HG02588 (cell line): ENCODE data around the gene NAPA.
A peak's percentile ranks its signal among the peaks of the same experiment; 100 is the strongest.

Experiments
- ATAC-seq: cut with Tn5 transposase; IDR thresholded peaks from one replicate; pipeline ENCODE4 v1.9.1; 2021; ENCODE audit warnings: mild to moderate bottlenecking, moderate library complexity; ENCODE audit not compliant: unreplicated experiment

Gene NAPA

GRCh38 chr19:47514869-47515588 lies at the start of gene NAPA:
TSS of gene NAPA (minus strand) at chr19:47515063. CDS start at chr19:47514940, 123 bp downstream.
- peak; percentile 73 for ATAC-seq

DNA sequence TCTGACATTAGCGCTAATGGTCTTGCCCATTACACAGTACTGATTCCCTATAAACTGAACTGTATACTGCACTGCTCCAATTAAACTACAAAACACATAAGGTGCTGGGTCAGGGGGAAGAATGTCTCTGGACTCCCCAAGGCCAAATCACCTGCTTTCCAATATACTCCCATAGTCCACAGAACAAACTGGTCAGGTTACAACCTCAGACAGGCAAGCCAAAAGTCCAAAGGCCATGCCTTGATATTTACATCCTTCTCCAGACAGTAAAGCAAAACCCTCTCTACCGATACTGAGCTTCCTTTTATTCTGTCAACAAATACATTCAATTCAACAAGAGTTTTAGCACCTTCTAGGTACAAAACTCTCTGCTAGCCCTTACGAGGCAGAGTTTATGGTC lies 49.2 kb upstream of the NAPA start:
- no peak for ATAC-seq

DNA sequence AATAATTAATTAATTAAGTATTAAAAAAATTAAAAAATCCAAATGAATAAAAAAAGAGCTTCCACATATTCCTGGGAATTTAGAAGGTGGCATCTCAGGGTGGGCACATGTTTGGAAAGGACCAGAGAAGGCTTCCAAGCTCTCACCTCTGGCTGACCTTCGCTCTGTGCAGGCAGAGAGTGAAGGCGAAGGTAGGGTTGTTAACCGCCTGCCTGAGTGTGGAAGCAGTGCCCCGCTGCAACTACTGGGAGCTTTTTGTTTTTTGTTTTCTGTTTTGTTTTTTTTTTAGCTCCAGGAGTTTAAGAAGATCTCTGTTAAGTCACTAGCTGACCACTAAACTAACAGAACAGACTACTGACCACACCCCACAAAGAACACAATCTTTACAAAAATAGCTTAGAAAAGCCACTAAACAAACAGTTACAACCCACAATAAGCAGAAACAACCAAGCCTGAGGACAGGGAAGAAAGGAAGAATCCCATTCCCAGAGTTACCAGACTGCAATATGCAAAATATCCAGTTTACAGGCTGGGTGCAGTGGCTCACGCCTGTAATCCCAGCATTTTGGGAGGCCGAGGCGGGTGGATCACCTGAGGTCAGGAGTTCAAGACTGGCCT lies 46.7 kb upstream of the NAPA start:
- no peak for ATAC-seq

DNA sequence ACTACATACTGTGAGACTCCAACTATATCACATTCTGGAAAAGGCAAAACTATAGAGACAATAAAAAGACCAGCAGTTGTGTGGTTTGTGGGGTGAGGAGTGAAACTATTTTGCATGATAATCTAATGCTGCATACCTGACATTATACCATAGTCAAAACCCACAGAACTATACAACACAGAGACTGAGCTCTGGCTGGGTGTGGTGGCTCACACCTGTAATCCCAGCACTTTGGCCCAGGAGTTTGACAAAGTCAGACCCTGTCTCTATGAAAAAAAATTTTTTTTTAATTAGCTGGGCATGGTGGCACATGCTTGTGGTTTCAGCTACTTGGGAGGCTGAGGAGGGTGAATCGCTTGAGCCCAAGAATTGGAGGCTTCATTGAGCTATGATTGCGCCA lies 46.1 kb upstream of the NAPA start:
- ATAC-seq = no peak

DNA sequence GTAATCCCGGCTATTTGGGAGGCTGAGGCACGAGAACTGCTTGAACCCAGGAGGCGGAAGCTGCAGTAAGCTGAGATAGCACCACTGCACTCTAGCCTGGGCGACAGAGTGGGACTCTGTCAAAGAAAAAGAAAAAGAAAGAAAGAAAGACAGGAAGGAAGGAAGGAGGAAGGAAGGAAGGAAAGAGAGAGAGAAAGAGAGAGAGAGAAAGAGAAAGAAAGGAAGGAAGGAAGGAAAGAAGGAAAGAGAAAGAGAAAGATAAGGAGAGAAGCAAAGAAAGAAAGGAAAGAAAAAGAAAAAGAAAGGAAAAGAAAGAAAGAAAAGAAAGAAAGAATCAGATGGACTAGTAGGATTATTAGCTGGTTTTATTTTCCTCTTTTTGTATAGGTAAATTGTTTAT lies 35.3 kb upstream of the NAPA start:
- ATAC-seq = no peak

GRCh38 chr19:47549261-47549862 lies 34.5 kb upstream of the NAPA start:
- ATAC-seq = no peak

- no peak for ATAC-seq
Measured at GRCh38 chr19:47547199-47547598, 32.3 kb upstream of the NAPA start.

- ATAC-seq = no peak
Measured at GRCh38 chr19:47545061-47545948, 30.4 kb upstream of the NAPA start.

GRCh38 chr19:47544476-47544875 lies 29.6 kb upstream of the NAPA start:
- ATAC-seq = no peak

DNA sequence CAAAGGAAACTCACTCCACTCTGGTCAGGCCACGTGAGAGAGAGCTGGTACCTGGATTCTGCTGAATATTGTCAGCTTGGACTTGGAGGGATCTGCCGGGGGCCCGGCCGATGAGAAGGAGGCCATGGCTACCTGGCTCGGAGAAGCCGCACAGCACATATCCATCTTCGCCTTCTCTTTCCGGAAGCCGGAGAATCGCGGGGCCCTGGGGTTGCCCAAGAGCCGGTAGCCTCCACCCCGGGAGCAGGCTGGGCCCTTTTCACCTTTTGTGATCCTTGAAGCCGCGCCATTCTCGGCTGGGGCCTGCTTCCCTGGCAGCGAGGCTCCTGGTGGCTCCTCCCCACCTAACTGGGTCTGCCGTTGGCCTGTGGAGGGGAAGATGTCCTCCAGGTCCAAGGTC lies 29.2 kb upstream of the NAPA start:
- ATAC-seq = no peak

- no peak for ATAC-seq
Measured at GRCh38 chr19:47542030-47542475, 27.2 kb upstream of the NAPA start.

DNA sequence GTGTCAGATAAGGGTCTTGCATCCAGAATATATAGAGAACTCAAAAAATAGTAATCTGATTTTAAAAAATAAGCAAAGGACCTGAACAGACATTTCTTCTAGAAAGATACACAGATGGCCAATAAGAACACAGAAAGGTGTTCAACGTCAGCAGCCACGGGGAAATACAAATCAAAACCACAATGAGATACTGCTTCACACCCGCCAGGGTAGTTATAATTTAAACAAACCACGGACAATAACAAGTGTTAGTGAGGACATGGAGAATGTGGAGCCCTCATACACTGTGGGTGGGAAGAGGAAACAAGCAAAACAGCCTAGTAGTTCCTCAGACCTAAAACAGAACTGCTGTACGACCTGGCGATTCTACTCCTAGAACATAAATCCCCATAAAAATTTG lies 26.7 kb upstream of the NAPA start:
- ATAC-seq = no peak

DNA sequence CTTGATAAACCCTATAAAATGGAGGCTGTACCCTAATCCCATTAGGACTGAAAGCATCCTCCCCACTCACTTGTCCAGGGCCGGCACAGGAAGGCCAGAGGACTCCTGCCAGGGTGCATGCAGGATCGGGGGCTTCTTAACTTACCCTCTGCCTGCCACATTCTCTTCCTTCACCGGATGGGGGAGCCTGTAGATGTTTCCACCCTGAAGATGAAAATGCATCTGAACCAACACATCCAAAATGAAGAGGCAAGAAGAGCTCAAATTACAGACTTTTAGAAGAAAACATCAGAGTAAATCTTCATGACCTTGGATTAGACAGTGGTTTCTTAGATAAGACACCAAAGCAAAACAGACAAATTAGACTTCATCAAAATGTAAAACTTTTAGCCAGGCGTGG lies 25.9 kb upstream of the NAPA start:
- ATAC-seq = no peak

GRCh38 chr19:47539747-47540311 lies 25.0 kb upstream of the NAPA start:
- ATAC-seq = no peak

GRCh38 chr19:47538812-47539211 lies 23.9 kb upstream of the NAPA start:
- ATAC-seq = no peak

GRCh38 chr19:47537493-47537892 lies 22.6 kb upstream of the NAPA start:
- no peak for ATAC-seq

- ATAC-seq = no peak
Measured at GRCh38 chr19:47534628-47535027, 19.8 kb upstream of the NAPA start.

GRCh38 chr19:47531640-47532387 lies 17.0 kb upstream of the NAPA start:
- ATAC-seq = no peak

DNA sequence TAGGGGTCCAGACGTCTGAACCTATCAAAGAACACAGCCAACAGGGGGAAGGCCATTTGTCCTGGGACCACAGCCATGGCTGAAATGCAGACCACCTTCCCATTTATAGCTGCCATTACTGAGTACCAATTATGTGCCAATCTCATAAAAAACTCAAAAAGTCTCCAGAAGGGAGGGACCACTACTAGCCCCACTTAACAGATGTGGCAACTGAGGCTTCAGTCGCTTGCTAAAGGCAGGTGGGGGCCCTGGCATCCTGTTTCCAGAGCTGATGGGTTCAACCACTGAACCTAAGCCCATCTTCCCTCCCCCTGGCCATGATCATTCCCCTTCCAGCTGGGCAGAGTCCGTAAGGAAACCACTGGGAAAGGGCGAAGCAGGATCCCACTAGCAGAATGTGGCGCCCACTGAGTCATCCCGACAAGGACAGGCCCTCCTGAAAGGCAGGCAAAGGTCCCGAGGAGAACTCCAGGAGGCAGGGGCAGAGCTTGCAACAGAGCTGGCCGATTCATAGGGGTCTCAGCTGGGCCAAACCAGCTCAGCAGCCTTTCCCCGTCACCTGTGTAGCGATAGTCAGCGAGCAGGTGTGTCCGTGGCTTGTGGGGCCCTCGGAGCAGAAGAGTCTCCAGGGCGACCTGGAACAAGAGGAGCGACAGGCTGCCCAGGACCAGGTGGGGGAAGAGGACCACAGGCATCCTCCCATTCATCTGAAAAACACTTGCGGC lies 14.3 kb upstream of the NAPA start:
- no peak for ATAC-seq

GRCh38 chr19:47526798-47527197 lies 11.9 kb upstream of the NAPA start:
- ATAC-seq = no peak
